Panc1 (cell line): Measurements from ENCODE around the gene LKAAEAR1. TPM values are rescaled to one million over a fixed set of nuclear protein-coding genes. Genes with fewer than 3 reads are reported as not detected.

Experiments used
- ATAC-seq: fragments of 200-7000 bp; cut with Tn5 transposase; 2 replicates; pipeline ENCODE4 v1.9.1; 2020; ENCODE audit warnings: mild to moderate bottlenecking, moderate library complexity
- BruUV-seq: library from RNA; stranded (reverse); fragments of 400-500 nt; replicated peaks from 2 replicates; lab custom pipeline; 2021; lab: Mats Ljungman, UMichigan
- CTCF ChIA-PET: fragments of 300-600 bp; sonication (Branson Sonifier 250); formaldehyde crosslinking; loops from one replicate; lab custom pipeline; 2022; ENCODE audit warnings: antibody characterized with exemption; lab: Charles Lee
- POLR2A ChIA-PET: fragments of 300-600 bp; sonication (Branson Sonifier 250); formaldehyde crosslinking; loops from one replicate; lab custom pipeline; 2022; ENCODE audit warnings: antibody characterized with exemption; lab: Charles Lee
- DNase-seq: peaks from one replicate; pipeline ENCODE4 v3.0.0-alpha.2; 2010; ENCODE audit warnings: low read depth, low spot score
- H3K27ac ChIP-seq: 2 replicates; pipeline ENCODE4 v1.5.1; 2011; ENCODE audit warnings: mild to moderate bottlenecking, low read length, inconsistent platforms
- H3K27me3 ChIP-seq: fragments of 200-500 bp; sonication (Bioruptor generic); 2 replicates; pipeline ENCODE4 v1.6.0; 2014; ENCODE audit warnings: low read length, inconsistent platforms; ENCODE audit not compliant: control insufficient read depth, insufficient read depth
- H3K36me3 ChIP-seq: fragments of 200-500 bp; sonication (Bioruptor generic); 2 replicates; pipeline ENCODE4 v1.5.1; 2014; ENCODE audit warnings: inconsistent platforms, mild to moderate bottlenecking, low read length, moderate library complexity; ENCODE audit not compliant: control insufficient read depth, insufficient read depth
- H3K4me1 ChIP-seq: 2 replicates; pipeline ENCODE4 v1.5.1; 2011; ENCODE audit warnings: inconsistent platforms, mild to moderate bottlenecking, low read length, moderate library complexity; ENCODE audit not compliant: control insufficient read depth, insufficient read depth
- H3K4me3 ChIP-seq, 2 experiments: 2 replicates each; pipeline ENCODE4 v1.5.1; 2011 to 2012; ENCODE audit warnings: low read depth in 2 of 2, low read length in 2 of 2, mild to moderate bottlenecking in 2 of 2, inconsistent platforms in 1 of 2, moderate library complexity in 1 of 2
- H3K9me3 ChIP-seq: fragments of 200-500 bp; sonication (Bioruptor generic); 2 replicates; pipeline ENCODE4 v1.5.1; 2014; ENCODE audit warnings: low read depth, mild to moderate bottlenecking, inconsistent platforms, low read length, moderate library complexity; ENCODE audit not compliant: control insufficient read depth, insufficient read depth
- POLR2AphosphoS5 ChIP-seq: IDR thresholded peaks from 2 replicates; pipeline ENCODE4 v1.6.1; 2012; ENCODE audit warnings: mild to moderate bottlenecking, low read depth, low read length, moderate library complexity
- SIN3A ChIP-seq: IDR thresholded peaks from 2 replicates; pipeline ENCODE4 v1.6.1; 2012; ENCODE audit warnings: low read depth, mild to moderate bottlenecking, low read length, moderate library complexity, borderline replicate concordance; ENCODE audit not compliant: insufficient read depth
- TCF7L2 ChIP-seq: IDR thresholded peaks from 2 replicates; pipeline ENCODE4 v1.6.1; 2011; ENCODE audit warnings: mild to moderate bottlenecking, low read depth, low read length, inconsistent platforms
- in situ Hi-C: cut with HindIII; loops from 2 replicates; pipeline ENCODE4 v1.10.0; 2016; ENCODE audit warnings: low sequenced_read_pairs, low pct_unique_long_range_greater_than_20kb
- intact Hi-C: fragments of 100-400 bp; cut with micrococcal nuclease; formaldehyde crosslinking; loops from one replicate; pipeline ENCODE4 v1.10.0; 2022; ENCODE audit not compliant: unreplicated experiment
- total RNA-seq: library from RNA; stranded (reverse); gene quantifications from one replicate; pipeline ENCODE4 v1.2.1, GENCODE V29; 2021; ENCODE audit not compliant: unreplicated experiment
- TF ChIP-seq, protein P1 (sequence below), 2 experiments: IDR thresholded peaks; 2 replicates each; pipeline ENCODE4 v1.6.1; 2011 to 2012; ENCODE audit warnings: low read depth in 2 of 2, control low read depth in 1 of 2, low read length in 1 of 2, mild to moderate bottlenecking in 1 of 2, moderate library complexity in 1 of 2; ENCODE audit not compliant: insufficient read depth in 1 of 2
- TF ChIP-seq, protein P2 (sequence below): fragments of 450-650 bp; IDR thresholded peaks from 2 replicates; pipeline ENCODE4 v1.5.1; 2017; ENCODE audit warnings: mild to moderate bottlenecking

The LKAAEAR1 gene
- total RNA-seq, 1 experiment from 2014 or later, result 0.67 TPM

DNA sequence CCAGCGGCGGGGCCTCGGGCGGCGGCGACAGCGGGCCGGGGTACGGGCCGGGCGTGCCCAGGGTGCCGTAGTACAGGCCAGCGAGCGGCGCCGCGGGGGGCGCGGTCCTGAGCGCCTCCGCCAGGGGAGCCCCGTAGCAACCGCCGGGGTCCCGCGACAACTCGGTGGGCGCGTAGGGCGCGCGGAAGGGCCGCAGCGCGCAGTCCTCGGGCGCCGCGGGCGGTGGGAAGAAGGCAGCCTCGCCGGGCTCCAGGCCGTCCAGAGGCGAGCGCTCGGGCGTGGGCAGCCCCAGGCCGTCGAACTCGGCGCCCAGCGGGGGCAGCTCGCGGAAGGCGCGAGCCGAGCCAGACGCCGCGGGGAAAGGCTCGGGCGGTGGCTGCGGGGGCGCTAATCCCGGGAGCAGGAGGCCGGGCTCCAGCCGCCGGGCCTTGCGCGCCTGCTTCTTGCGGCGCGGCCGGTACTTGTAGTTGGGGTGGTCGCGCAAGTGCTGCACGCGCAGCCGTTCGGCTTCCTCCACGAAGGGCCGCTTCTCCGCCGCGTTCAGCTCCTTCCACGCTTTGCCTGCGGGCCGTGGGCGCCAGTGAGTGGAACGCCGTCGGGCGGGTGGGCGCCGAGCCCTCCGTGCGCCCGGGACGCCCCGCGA is 35.7 kb downstream of the LKAAEAR1 start:
- TF ChIP-seq SIN3A (0 out of 2 replicates have a peak, but pooled peaks have one; percentile 49), TCF7L2 (no peak), POLR2AphosphoS5 (no peak)
- TF ChIP-seq, protein P1, sequence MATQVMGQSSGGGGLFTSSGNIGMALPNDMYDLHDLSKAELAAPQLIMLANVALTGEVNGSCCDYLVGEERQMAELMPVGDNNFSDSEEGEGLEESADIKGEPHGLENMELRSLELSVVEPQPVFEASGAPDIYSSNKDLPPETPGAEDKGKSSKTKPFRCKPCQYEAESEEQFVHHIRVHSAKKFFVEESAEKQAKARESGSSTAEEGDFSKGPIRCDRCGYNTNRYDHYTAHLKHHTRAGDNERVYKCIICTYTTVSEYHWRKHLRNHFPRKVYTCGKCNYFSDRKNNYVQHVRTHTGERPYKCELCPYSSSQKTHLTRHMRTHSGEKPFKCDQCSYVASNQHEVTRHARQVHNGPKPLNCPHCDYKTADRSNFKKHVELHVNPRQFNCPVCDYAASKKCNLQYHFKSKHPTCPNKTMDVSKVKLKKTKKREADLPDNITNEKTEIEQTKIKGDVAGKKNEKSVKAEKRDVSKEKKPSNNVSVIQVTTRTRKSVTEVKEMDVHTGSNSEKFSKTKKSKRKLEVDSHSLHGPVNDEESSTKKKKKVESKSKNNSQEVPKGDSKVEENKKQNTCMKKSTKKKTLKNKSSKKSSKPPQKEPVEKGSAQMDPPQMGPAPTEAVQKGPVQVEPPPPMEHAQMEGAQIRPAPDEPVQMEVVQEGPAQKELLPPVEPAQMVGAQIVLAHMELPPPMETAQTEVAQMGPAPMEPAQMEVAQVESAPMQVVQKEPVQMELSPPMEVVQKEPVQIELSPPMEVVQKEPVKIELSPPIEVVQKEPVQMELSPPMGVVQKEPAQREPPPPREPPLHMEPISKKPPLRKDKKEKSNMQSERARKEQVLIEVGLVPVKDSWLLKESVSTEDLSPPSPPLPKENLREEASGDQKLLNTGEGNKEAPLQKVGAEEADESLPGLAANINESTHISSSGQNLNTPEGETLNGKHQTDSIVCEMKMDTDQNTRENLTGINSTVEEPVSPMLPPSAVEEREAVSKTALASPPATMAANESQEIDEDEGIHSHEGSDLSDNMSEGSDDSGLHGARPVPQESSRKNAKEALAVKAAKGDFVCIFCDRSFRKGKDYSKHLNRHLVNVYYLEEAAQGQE (IDR thresholded peaks at IDR 0.05; ENCODE audit: insufficient read depth in 1 of 2, low read depth in 2 of 2, low read length in 1 of 2), result no peak
- TF ChIP-seq, protein P2, sequence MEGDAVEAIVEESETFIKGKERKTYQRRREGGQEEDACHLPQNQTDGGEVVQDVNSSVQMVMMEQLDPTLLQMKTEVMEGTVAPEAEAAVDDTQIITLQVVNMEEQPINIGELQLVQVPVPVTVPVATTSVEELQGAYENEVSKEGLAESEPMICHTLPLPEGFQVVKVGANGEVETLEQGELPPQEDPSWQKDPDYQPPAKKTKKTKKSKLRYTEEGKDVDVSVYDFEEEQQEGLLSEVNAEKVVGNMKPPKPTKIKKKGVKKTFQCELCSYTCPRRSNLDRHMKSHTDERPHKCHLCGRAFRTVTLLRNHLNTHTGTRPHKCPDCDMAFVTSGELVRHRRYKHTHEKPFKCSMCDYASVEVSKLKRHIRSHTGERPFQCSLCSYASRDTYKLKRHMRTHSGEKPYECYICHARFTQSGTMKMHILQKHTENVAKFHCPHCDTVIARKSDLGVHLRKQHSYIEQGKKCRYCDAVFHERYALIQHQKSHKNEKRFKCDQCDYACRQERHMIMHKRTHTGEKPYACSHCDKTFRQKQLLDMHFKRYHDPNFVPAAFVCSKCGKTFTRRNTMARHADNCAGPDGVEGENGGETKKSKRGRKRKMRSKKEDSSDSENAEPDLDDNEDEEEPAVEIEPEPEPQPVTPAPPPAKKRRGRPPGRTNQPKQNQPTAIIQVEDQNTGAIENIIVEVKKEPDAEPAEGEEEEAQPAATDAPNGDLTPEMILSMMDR, result no peak; the same call in 1 of the 2 replicates
- H3K27ac ChIP-seq, result no peak overlapping the region
- no TSS peak for BruUV-seq
- intact Hi-C loops, result no loop called here
- peak overlapping the region; percentile 27 to 33; a peak in 3 of 4 replicates for H3K4me3 ChIP-seq
- ChIA-PET POLR2A (interaction anchor here (0.6 kb wide), 1 partner anchor 87 kb away, joined by 5 read pairs; no protein-coding TSS in a partner anchor), CTCF (no interaction called here)
- no peak for ATAC-seq
- no peaks in the 10 kb centered on the region for H3K9me3 ChIP-seq
- no peaks in the 10 kb centered on the region for H3K27me3 ChIP-seq
- in situ Hi-C loops, result no loop called here
- DNase-seq, result no peak
- peaks cover 53% of the 10 kb centered on the region for H3K4me1 ChIP-seq
- no peaks in the 10 kb centered on the region for H3K36me3 ChIP-seq

GRCh38 chr20:64047968-64048401 is 36.2 kb downstream of the LKAAEAR1 start:
- Histone ChIP-seq H3K4me1 (peaks cover 53% of the 10 kb centered on the region), H3K36me3 (no peaks in the 10 kb centered on the region), H3K27me3 (no peaks in the 10 kb centered on the region), H3K27ac (0 out of 2 replicates have a peak overlapping the region, but pooled peaks have one; percentile 29), H3K9me3 (no peaks in the 10 kb centered on the region), H3K4me3 (peak overlapping the region; percentile 29 to 33; a peak in 3 of 4 replicates)
- CTCF ChIA-PET, result interaction anchor here (1.6 kb wide), 1 partner anchor 10 kb away, joined by 4 read pairs; no protein-coding TSS in a partner anchor
- ATAC-seq (no peak), DNase-seq (no peak)
- TF ChIP-seq SIN3A, result no peak
- TF ChIP-seq, protein P1 (IDR thresholded peaks at IDR 0.05; ENCODE audit: insufficient read depth in 1 of 2, low read depth in 2 of 2, low read length in 1 of 2), result no peak
- TF ChIP-seq, protein P2, result no peak
- no peak for TF ChIP-seq TCF7L2
- no peak for TF ChIP-seq POLR2AphosphoS5
- no TSS peak for BruUV-seq
- POLR2A ChIA-PET, result no interaction called here
- intact Hi-C loops, result no loop called here
- in situ Hi-C loops, result no loop called here
